Measurements from ENCODE around the gene ITPK1.

ITPK1 gene

DNA sequence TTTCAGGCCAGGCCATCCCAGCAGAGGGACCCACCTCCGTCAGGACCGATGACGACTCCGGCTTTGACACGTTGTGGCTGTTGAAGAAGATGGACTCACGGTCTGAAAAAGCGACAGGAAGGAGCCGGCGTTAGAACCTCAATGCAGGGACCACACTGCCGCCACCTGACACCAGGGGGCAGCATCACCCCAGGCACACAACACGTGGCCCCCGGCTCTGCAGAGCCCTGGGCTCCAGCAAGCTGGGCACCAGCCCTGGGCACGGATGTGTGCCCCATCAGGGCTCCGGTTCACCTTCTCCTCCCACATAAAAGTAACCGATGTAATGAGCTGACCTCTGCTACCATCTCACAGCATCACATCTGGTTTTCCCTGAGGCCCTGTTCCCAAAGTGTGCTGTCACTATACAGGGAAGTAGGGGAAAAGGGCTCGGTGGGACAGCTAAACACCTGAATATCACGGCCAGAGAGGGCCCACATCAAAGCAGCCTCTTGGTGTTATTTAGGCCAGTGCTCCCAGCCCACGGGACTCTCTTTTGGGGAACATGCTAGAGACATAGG lies 163.7 kb downstream of the ITPK1 start:
- DNase-seq (ENCODE audit: low read depth), result peak; percentile 67

DNA sequence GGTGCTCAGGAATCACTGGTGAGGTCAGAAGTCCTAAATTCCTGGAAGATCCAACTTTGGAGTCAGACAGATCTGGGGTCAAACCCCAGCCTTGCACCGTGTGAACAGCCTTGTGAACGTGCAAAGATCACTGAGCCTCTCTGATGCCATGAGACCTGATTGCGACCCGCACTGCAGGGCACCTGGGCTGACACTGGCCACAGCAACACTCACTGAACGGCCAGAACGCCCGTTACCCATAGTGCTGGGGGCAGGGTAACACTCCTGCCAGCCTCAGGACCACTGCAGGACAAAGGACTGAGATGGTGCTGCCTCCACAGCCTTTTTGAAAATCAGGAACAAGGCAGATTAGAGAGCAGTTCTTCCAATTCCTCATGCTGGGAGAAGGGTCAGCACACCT lies 164.5 kb downstream of the ITPK1 start:
- no peak for DNase-seq (ENCODE audit: low read depth)

DNA sequence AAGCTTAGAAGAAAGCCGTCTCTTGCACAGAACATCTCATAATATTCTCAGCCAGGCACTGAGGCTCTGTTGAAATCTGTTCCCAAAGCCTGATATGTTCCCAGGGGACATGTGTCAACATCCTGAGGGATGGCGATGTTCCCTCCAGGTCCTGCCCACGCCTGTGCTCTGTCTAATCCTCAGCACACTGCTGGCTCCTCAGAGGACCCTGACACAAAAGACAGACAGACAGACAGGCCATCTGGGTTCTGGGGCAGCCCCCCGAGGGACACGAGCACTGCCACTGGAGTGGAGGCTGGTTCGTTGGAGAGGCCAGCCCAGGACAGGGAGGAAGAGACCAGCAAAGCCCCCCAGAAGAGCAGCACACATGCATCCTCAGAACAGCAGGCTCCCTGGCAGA lies 165.0 kb downstream of the ITPK1 start:
- DNase-seq (ENCODE audit: low read depth), result no peak

DNA sequence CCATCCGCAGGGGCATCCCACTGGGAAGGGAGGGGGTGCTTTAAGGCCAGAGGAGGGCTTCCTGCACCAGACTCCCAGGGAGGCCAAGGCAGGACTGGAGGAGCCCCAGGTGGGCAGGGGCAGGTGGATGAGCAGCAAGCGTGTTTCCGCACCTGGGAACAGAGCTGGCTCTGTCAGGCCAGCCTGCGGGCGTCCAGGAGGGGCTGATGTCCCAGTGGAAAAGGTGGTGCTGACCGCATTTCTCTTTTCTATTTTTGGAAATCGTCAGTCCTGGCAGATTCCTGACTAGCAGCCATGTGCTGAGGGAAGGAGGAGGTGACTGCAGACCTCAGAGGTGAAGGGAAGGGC lies 165.6 kb downstream of the ITPK1 start:
- no peak for DNase-seq (ENCODE audit: low read depth)

DNA sequence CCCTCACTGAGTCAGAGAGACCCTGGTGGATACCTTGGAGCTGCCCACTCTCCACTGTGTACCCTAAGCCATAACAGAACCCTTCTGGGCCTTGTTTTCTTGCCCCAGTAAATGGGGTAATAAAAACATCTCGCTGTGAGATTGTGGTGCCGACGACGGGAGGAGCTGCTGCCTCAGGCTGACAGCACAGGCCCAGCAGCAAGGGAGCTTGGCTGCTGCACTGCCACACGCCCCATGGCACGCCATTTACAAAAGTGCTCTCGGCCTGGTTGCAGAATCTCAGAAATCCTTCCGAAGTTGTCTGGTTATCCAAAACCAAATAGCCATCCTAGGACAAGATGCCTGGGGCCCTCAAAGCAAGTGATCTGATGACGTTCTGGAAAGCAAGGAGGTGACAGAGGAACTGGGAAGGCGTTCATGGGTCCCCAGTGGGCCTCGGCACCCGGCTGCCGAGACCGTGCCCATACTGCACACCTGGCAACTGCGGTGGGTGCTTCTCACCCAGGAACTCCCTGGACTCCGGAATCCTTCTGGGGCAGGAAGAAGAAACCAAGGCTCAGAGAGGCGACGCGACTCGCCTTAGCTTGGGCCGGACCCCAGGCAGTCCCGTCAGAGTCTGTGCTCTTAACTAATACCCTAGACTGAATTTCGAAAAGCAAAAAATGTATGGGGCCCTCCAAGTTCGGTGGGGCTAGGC lies 166.1 kb downstream of the ITPK1 start:
- DNase-seq (ENCODE audit: low read depth), result no peak

DNA sequence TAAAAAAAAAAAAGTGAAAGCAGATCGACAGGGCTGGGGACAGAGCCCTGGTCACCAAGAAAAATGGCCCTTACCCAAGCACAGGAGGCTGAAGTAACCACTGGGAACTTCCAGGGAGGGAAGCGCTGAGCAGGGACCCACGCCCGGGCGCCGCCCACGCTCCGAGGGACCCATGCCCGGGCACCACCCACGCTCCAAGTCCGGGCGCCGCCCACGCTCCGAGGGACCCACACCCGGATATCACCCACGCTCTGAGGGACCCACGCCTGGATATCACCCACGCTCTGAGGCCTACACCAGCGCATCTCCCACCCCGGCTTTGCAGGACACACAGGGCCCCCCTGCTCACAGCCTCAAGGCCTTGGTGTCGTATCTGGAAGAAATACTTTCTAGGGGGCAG lies 167.1 kb downstream of the ITPK1 start:
- no peak for DNase-seq (ENCODE audit: low read depth)

DNA sequence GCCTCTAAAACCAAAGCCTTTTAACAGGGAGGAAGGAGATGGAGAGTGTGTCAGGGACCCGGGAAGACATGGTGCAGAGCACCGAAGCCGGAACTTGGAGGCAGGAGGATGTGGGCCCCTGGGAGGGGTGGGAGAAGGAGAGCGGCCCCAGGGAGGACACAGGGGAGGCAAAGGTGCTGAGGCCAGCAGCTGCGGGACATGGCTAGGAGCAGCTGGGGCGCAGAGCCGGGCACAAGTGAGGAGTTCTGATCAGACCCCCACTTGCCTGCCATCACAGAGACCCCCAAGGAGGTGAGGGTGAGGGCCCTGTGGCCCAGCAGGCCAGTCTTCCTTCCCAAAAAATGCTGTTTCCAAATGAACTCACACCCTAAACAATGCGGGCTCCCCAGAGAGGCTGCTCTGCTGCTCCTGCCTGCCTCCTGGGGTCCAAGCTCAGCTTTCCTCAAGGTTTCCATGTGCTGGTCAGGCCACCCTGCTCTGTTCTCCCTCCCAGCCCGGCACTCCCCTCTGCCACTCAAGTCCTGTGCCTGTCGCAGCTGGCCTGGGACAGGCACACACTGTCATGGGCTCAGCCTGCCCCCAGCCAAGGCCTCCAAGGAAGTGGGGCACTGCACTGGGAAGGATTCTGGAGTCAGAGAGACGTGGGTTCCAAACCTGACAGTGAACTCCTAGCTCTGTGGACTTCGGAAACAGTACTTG lies 168.7 kb downstream of the ITPK1 start:
- DNase-seq (ENCODE audit: low read depth), result no peak

DNA sequence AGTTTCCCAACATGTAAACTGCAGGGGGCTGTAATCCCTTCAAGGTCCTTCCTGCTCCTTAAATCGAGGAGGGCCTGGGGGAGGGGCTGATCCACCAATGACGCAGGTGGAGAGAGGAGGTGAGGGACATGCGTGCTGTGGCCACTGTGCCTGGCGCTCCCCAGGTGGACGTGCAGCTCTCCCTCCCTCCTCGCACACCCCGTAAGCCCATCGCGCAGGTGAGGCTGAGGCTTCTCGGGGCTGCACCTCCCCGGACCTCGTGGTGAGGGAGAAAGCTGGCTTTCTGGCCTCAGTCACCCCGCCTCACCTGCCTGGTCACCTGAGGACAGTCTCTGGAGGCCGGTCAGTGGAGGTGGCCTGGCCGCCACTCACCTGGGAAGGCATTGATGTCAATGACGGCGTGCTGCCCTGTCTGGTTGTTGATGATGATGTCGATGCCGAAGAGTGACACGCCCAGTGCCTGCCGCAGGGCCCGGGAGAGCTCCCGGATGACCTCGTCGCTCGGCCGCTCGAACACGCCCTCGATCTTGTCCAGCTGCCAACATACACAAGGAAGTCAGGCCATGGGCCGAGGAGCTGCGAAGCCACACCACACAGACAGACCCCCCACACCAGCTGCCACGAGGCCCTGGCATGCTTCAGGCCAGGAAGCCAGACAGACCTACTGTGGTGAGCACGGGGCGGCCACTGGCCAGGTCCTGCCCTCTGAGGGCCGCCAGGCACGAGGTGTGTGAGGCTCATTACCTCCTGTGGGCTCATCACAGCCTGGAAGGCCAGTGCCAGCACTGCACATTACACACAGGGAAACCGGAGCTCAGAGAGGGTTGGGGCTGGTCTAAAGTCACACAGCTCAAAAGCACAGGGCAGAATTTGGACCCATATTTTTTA lies 169.5 kb downstream of the ITPK1 start:
- DNase-seq (ENCODE audit: low read depth), result no peak

DNA sequence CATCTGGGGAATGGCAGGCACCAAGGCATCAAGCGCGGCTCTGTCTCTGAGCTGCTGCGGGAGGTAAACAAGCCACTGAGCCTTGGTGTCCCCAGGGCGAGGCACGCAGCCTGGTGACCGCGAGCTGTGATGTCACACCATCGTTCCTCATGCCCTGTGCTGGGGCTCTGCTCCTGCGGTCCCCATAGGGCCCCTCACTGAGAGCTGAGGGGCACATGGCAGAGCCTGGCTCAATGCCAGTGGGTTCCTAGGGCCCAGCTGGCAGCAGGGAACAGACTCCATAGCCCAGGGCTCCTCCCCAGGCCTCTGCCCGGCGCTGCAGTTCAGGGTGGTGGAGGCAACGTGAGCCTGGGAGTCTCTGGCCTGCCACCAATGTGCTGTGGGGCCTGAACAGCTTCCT lies 170.2 kb downstream of the ITPK1 start:
- DNase-seq (ENCODE audit: low read depth), result no peak

DNA sequence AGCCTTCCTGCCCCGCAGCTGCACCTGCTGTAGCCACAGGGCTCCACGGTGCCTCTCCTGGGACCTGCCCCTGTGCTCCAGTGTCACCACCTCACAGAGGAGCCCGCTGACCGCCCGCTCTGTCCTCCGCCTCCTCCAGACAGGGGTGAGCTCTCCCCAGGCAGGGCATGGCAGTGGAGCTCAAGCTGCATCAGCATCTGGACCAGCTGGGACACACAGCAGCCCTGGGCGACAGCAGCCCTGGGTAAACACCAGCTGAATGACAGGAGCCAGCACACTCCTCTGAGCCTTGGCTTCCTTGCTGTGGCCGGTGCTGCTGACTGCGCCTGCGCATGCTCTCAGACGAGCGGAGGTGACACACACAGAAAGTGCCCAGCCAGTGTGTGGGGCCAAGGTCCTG lies 170.7 kb downstream of the ITPK1 start:
- no peak for DNase-seq (ENCODE audit: low read depth)

DNA sequence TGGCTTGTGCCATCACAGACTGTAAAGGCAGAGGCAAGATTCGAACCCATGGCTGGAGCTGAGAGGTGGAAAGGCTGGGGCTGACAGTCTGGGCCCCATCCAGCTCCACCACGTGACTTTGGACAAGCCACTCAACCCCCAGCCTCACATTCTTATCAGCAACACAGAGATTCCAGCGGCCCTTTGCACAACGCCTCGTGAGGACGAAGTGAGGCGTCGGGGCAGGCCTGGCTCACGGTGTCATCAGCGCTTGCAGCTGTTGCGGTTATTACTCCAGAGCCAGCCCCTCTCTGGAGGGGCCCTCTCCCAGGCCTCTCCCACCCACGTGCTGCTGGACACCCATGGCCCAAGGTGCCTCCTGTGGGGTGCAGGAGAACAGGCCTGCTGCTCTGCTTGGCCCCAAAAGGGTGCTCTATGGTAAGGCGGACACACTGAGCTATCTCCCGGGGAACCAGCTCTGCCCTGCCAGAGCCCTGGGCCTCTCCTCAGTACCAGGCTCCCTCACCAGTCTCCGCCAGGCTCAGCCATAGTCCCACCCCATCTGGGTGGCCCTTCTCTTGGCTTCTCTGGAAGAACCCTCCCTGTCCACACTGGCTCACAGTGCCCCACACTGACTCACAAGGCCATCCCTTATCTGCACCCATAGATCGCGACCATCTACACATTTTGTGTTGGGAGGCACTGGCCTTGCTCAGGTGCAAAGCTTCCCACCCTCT lies 171.7 kb downstream of the ITPK1 start:
- DNase-seq (ENCODE audit: low read depth), result no peak

DNA sequence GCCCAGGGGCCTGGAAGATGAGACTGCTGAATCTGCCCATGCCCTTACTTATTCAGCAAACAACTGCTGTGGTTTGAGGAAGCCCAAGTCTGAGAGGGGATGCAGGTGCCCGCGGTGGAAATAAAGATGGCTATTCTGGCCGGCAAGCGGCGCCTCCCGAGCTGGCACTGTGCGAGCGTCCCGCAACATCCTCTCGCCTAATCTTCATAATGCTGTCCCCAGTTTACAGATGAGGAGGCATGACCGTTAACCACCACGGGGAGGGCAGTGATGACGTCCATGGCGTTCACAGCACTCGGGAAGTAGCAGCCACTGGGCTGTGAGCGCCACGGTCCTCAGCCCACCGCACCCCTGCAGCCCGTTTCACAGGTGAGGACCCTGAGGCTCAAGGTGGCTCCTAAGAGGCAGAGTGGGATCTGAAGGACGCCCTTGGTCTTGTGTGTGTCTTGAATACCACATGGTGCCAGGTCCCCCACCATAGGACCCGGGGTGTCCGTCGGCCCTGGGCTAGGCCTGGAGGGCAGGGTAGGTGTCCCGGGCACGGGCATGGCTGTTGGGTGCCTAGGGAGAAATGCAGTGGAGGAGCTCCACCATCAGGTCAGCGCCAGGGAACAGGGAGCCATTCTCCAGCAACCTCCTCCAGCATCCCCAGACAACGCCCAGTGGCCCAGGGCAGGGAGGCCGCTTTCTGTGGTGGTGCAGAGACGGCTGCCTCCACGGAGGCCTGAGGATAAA lies 172.6 kb downstream of the ITPK1 start:
- no peak for DNase-seq (ENCODE audit: low read depth)

DNA sequence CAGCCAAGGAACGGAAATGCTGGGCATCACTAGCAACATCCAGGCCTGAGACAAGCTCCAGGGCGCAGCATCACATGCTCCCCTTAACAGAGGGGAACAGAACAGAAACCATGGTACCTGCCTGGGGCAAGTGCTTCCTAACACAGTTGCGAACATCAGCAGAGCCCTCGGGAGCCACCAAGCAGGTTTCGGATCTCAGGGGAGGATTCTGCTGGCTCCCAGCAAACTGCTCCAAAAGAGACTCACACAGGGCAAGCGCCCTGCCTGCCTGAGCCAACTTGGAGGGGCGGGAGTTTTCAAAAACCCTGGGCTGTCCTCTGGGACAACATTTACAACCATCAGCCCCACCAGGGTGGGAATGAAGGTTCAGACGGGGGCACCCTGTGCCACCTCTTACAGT lies 173.1 kb downstream of the ITPK1 start:
- no peak for DNase-seq (ENCODE audit: low read depth)

DNA sequence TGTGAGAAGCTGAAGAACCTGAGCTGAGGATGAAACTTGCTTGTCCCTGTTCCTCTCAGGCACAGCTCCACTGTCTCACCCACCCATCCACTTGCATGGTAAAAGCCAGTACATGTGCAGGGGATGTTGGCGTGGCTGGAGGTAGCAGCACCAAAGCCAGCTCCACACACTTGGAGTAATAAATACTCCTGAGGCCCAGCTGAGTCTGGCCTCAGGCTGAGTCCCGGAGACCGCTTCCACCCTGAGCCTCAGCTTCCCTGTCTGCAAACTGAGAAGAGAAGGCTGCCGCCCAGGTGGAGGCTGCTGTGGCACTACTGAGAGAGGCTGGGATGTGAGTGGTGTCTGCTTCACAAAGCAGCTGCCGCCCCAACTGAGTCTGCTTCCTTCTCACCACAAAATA lies 173.6 kb downstream of the ITPK1 start:
- DNase-seq (ENCODE audit: low read depth), result no peak

DNA sequence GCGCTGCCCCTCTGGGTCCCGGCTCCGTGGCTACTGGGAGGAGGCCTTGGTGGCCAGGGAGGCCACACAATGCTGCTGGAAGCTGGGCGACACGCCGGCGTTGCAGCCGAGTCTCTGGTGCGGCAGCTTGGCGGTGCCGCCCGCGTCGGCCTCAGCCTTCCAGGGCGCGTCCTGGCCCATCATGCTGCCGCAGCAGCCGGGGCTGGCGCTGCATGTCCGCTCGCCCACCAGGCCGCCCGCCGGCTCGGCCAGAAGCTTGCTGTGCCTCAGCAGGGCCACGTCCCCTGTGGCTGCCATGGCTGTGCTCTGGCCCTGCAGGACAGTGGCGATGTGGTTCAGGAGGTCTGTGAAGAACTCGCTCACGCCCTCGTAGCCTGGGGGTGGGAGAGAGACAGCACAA lies 174.2 kb downstream of the ITPK1 start:
- DNase-seq (ENCODE audit: low read depth), result no peak

DNA sequence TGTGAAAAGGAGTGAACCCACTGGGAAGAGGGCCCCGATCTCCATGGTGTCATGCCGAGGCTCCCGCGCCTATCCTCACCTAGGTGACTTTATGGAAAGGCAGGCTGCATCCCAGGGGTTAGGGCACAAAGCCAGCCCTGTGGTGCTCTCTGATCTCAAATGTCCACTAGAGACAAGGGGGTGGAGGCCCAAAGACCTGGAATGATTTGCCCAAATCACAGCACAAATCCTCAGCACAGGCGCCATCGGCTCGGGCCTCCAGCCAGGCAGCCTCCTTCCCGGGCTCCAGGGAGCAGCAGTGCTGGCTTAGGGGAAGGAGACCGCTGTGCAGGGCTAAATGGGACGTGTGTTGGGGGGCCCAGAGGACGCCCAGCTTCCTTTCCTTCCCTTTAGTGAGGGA lies 175.2 kb downstream of the ITPK1 start:
- DNase-seq (ENCODE audit: low read depth), result no peak

DNA sequence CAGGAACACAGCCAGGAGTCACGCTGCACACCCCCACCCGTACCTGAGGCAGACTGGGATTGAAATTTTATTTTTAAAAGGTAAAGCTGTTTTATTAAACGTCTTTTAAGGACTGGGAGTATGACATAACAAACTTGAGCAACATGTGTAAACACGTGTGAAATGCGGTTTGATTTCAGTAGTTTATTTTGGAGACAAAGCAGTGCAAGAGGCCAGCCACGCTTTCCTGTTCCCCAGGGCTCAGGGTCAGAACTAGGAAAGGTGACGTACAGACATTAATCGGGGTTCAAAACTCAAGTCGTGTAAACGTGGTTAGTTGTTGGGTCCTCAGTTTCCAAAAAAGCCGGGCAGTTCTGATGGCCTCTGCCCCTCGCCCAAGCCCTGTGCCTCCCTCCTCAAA lies 176.0 kb downstream of the ITPK1 start:
- no peak for DNase-seq (ENCODE audit: low read depth)

DNA sequence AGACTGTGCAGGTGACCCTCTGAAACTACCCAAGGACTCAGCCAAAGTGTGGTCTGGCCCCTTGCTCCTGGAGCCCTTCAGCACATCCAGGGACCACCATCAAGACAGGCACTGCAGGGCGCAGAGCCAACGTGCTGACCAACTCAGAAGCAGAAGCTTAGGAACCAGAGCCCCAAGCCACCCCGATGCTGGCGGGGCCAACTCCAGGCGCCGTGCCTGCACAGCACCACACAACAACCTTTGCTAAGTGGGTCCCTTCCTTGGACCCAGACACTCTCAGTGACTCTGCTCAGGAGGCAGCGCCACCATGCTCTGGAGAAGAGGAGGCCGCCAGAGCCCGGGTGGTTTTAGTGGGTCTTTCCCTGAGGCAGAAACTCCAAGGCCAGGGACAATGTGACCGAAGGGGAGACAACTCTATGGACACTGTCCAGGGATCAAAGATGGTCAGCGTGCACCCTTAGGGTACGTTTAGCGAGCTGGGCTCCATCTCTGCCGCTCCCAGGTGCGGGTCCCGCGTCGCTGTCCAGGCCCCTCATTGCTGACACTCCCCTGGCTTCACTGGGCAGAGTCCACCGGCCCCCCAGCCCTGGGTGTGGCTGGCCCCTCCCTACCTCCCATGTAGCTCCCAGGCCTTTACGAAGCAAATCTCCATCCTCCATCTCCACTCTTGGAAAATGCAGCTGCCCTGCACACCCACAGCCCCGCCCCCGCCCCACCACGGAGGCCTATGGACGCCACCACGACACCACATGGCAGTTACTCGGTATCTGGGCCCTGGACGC lies 176.6 kb downstream of the ITPK1 start:
- DNase-seq (ENCODE audit: low read depth), result no peak

DNA sequence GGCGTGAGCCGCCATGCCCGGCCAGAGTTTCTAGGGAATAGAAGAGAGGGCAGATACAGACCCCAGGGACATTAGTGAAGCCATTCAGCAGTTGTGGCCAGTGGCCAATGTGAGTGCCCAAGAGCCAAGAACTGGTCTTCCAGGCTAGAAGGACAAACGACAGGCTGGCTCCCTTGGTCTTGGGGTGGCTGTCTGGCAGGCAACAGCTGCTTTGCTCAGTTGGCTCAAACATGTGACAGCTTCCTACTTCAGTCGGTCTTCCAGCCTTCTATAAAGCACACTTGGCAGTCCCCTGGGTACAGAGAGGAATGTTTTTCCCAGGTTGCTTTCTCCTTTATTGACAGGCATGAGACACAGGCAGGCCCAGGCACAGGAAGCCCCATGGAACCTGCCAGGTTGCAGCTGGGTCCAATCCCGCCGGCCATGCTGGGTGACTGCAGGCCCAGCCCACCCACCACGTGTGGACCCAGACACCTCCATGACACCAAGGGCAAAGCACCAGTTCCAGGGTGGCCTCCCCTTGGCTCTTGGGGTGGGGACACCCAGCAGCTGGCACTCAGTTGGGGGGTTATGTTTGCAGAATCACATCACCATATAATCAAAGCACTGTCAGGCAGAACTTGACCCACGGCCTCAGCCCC lies 177.4 kb downstream of the ITPK1 start:
- no peak for DNase-seq (ENCODE audit: low read depth)

Measured in T follicular helper cell (primary cell).